ENCODE data around the gene DNAJC27. TPM values are rescaled to one million over a fixed set of nuclear protein-coding genes. Genes with fewer than 3 reads are reported as not detected.

Gene DNAJC27
- total RNA-seq, 1 experiment from 2014 or later = 5.1 TPM

DNA sequence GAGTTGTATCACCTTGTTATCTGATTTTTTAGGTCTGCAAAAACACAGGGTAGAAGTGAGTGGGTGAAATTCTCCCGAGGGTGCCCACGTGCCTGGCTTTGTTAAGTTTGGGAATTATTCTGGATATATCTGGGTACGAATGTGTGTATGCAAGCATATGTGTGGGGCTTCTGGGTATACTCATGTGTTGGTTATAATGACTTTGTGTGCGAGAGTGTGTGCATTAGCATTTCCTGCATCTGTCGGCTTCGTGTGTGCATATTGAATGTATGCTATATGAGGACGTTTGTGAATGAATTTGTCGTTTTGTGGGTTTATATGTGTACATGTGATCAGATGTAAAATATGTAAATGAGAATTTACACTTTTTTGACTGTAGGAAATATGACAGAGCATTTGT is 13.8 kb upstream of the DNAJC27 start:
- H3K9me3 ChIP-seq = no peaks in the 10 kb centered on the region
- TF ChIP-seq, protein P1, sequence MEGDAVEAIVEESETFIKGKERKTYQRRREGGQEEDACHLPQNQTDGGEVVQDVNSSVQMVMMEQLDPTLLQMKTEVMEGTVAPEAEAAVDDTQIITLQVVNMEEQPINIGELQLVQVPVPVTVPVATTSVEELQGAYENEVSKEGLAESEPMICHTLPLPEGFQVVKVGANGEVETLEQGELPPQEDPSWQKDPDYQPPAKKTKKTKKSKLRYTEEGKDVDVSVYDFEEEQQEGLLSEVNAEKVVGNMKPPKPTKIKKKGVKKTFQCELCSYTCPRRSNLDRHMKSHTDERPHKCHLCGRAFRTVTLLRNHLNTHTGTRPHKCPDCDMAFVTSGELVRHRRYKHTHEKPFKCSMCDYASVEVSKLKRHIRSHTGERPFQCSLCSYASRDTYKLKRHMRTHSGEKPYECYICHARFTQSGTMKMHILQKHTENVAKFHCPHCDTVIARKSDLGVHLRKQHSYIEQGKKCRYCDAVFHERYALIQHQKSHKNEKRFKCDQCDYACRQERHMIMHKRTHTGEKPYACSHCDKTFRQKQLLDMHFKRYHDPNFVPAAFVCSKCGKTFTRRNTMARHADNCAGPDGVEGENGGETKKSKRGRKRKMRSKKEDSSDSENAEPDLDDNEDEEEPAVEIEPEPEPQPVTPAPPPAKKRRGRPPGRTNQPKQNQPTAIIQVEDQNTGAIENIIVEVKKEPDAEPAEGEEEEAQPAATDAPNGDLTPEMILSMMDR (IDR thresholded peaks at IDR 0.05; ENCODE audit: insufficient read depth in 1 of 2, low read depth in 1 of 2, low read length in 1 of 2, severe bottlenecking in 1 of 2, unreplicated experiment in 1 of 2) = no peak
- no peak for DNase-seq
- ChIA-PET POLR2A (no interaction called here), CTCF (no interaction called here)
- H3K4me3 Mint-ChIP-seq (ENCODE audit: unreplicated experiment) = no peak overlapping the region
- H3K27me3 Mint-ChIP-seq (ENCODE audit: insufficient read depth, unreplicated experiment) = no peaks in the 10 kb centered on the region
- no peak overlapping the region for H3K27ac Mint-ChIP-seq (ENCODE audit: unreplicated experiment)
- intact Hi-C loops (cut with micrococcal nuclease; ENCODE audit: unreplicated experiment) = no loop called here
- no TSS peak for BruUV-seq (replicated peaks)
- H3K4me3 ChIP-seq (ENCODE audit: low read depth, low read length) = no peak overlapping the region
- no peaks in the 10 kb centered on the region for H3K36me3 Mint-ChIP-seq (ENCODE audit: insufficient read depth, unreplicated experiment)
- H3K27me3 ChIP-seq (replicated peaks; ENCODE audit: control insufficient read depth, insufficient read depth, low read length) = no peaks in the 10 kb centered on the region
- no peaks in the 10 kb centered on the region for H3K9me3 Mint-ChIP-seq (ENCODE audit: unreplicated experiment)
- H3K4me1 Mint-ChIP-seq (ENCODE audit: low read depth, unreplicated experiment) = no peaks in the 10 kb centered on the region
- H3K36me3 ChIP-seq (ENCODE audit: control insufficient read depth, insufficient read depth, low read length) = no peaks in the 10 kb centered on the region
- no peaks in the 10 kb centered on the region for H3K4me1 ChIP-seq

DNA sequence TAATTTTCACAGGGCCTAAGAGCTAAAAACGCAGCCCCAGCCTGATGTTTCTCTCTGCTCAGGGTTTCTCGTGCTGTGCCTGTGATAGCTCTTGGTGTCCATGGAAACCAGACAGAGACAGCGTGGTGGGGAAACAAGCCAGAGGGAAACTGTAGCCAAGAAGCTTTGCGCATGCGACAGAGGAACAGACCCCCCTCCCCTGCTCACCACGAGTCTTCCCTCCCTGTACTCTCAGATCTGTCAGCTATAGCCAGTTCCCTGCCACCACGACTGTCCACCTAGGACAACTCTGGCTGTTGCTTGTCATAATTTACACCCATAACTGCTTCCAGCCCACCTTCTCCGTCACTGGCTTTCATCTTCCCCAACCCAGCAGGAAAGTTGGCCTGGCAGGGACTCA is 13.2 kb upstream of the DNAJC27 start:
- no peaks in the 10 kb centered on the region for H3K9me3 Mint-ChIP-seq (ENCODE audit: unreplicated experiment)
- ChIA-PET CTCF (no interaction called here), POLR2A (interaction anchor here (0.6 kb wide), 1 partner anchor 170 kb away, joined by 4 read pairs; no protein-coding TSS in a partner anchor)
- H3K4me3 Mint-ChIP-seq (ENCODE audit: unreplicated experiment) = no peak overlapping the region
- no peaks in the 10 kb centered on the region for H3K36me3 ChIP-seq (ENCODE audit: control insufficient read depth, insufficient read depth, low read length)
- H3K9me3 ChIP-seq = no peaks in the 10 kb centered on the region
- no peak for DNase-seq
- no peaks in the 10 kb centered on the region for H3K27me3 Mint-ChIP-seq (ENCODE audit: insufficient read depth, unreplicated experiment)
- BruUV-seq (replicated peaks) = no TSS peak
- no peaks in the 10 kb centered on the region for H3K27me3 ChIP-seq (replicated peaks; ENCODE audit: control insufficient read depth, insufficient read depth, low read length)
- no peak overlapping the region for H3K27ac Mint-ChIP-seq (ENCODE audit: unreplicated experiment)
- no peaks in the 10 kb centered on the region for H3K4me1 ChIP-seq
- no peaks in the 10 kb centered on the region for H3K4me1 Mint-ChIP-seq (ENCODE audit: low read depth, unreplicated experiment)
- TF ChIP-seq, protein P1 (IDR thresholded peaks at IDR 0.05; ENCODE audit: insufficient read depth in 1 of 2, low read depth in 1 of 2, low read length in 1 of 2, severe bottlenecking in 1 of 2, unreplicated experiment in 1 of 2) = no peak
- no peak overlapping the region for H3K4me3 ChIP-seq (ENCODE audit: low read depth, low read length)
- no peaks in the 10 kb centered on the region for H3K36me3 Mint-ChIP-seq (ENCODE audit: insufficient read depth, unreplicated experiment)
- intact Hi-C loops (cut with micrococcal nuclease; ENCODE audit: unreplicated experiment) = no loop called here

DNA sequence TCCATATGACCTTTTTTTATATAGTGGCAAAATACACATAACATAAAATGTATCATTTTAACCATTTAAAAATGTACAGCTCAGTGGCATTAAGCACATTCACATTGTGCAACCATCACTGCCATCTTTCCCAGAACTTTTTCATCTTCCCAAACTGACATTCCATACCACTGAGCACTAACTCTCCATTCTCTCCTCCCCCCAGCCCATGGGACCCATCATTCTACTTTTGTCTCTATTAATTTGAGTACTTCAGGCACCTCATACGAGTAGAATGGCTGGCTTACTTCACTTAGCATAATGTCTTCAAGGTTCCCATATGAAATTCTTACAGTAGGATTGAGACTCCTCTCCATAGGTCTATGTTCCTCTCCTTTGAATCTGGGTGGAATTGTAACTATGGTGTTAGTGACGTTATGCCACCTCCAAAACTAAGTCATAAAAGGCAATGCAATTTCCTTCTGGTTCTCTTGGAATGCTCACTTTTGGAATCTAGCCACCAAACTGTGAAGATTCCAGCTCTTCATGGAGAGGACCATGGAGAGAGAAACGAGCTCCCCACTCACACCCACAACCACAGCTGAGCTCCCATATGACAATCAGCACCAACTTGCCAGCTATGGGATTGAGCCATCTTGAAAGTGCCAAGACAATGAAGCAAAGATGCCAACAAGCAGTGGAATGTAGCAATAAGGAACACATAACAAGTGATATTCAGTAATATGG is 9.8 kb upstream of the DNAJC27 start:
- no peaks in the 10 kb centered on the region for H3K9me3 Mint-ChIP-seq (ENCODE audit: unreplicated experiment)
- H3K36me3 Mint-ChIP-seq (ENCODE audit: insufficient read depth, unreplicated experiment) = no peaks in the 10 kb centered on the region
- ChIA-PET CTCF (no interaction called here), POLR2A (no interaction called here)
- H3K4me3 Mint-ChIP-seq (ENCODE audit: unreplicated experiment) = no peak overlapping the region
- H3K27me3 Mint-ChIP-seq (ENCODE audit: insufficient read depth, unreplicated experiment) = no peaks in the 10 kb centered on the region
- no peaks in the 10 kb centered on the region for H3K4me1 Mint-ChIP-seq (ENCODE audit: low read depth, unreplicated experiment)
- H3K27me3 ChIP-seq (replicated peaks; ENCODE audit: control insufficient read depth, insufficient read depth, low read length) = no peaks in the 10 kb centered on the region
- H3K27ac Mint-ChIP-seq (ENCODE audit: unreplicated experiment) = no peak overlapping the region
- H3K36me3 ChIP-seq (ENCODE audit: control insufficient read depth, insufficient read depth, low read length) = no peaks in the 10 kb centered on the region
- no peaks in the 10 kb centered on the region for H3K4me1 ChIP-seq
- no peaks in the 10 kb centered on the region for H3K9me3 ChIP-seq
- BruUV-seq (replicated peaks) = no TSS peak
- no peak for DNase-seq
- intact Hi-C loops (cut with micrococcal nuclease; ENCODE audit: unreplicated experiment) = no loop called here
- no peak overlapping the region for H3K4me3 ChIP-seq (ENCODE audit: low read depth, low read length)
- TF ChIP-seq, protein P1 (IDR thresholded peaks at IDR 0.05; ENCODE audit: insufficient read depth in 1 of 2, low read depth in 1 of 2, low read length in 1 of 2, severe bottlenecking in 1 of 2, unreplicated experiment in 1 of 2) = no peak

Measured in Caco-2 (cell line).